ENCODE results near the gene SGCD. TPM values are rescaled to one million over a fixed set of nuclear protein-coding genes. Genes with fewer than 3 reads are reported as not detected.

Gene SGCD
- polyA plus RNA-seq, 1 donor, result 82.7 TPM

- DNase-seq, result no peak
These were observed 195.9 kb downstream of the SGCD start for GRCh38 chr5:156522651-156523529.

GRCh38 chr5:156523607-156524006, 196.6 kb downstream of the SGCD start:
- DNase-seq, result no peak

GRCh38 chr5:156526081-156526925, 199.3 kb downstream of the SGCD start:
- peak; percentile 73 for DNase-seq

GRCh38 chr5:156527611-156528010, 200.6 kb downstream of the SGCD start:
- no peak for DNase-seq

GRCh38 chr5:156528673-156529072, 201.7 kb downstream of the SGCD start:
- no peak for DNase-seq

- no peak for DNase-seq
These were observed 202.9 kb downstream of the SGCD start for GRCh38 chr5:156529892-156530291.

GRCh38 chr5:156531199-156531598, 204.2 kb downstream of the SGCD start:
- no peak for DNase-seq

- no peak for DNase-seq
These were observed 206.0 kb downstream of the SGCD start for GRCh38 chr5:156532921-156533320.

GRCh38 chr5:156534085-156534484, 207.1 kb downstream of the SGCD start:
- DNase-seq, result no peak

GRCh38 chr5:156534906-156535485, 208.0 kb downstream of the SGCD start:
- DNase-seq, result peak; percentile 33

- DNase-seq, result no peak
These were observed 213.5 kb downstream of the SGCD start for GRCh38 chr5:156540491-156540890.

GRCh38 chr5:156541582-156541981, 214.6 kb downstream of the SGCD start:
- DNase-seq, result no peak

- DNase-seq, result no peak
These were observed 216.6 kb downstream of the SGCD start for GRCh38 chr5:156543348-156544145.

GRCh38 chr5:156552855-156553358, 225.9 kb downstream of the SGCD start:
- no peak for DNase-seq

- no peak for DNase-seq
These were observed 229.9 kb downstream of the SGCD start for GRCh38 chr5:156556666-156557406.

- no peak for DNase-seq
These were observed 233.0 kb downstream of the SGCD start for GRCh38 chr5:156560002-156560401.

- no peak for DNase-seq
These were observed 234.7 kb downstream of the SGCD start for GRCh38 chr5:156561651-156562050.

- DNase-seq, result no peak
These were observed 243.7 kb downstream of the SGCD start for GRCh38 chr5:156570615-156571014.

GRCh38 chr5:156581725-156582124, 254.8 kb downstream of the SGCD start:
- DNase-seq, result no peak

- no peak for DNase-seq
These were observed 255.2 kb downstream of the SGCD start for GRCh38 chr5:156582193-156582598.

- DNase-seq, result peak; percentile 32
These were observed 257.9 kb downstream of the SGCD start for GRCh38 chr5:156584871-156585270.

All from hindlimb muscle (tissue), 1 donor.